Right lobe of liver (tissue), 6 donors: Measurements from ENCODE around the gene MEIG1. TPM values are rescaled to one million over a fixed set of nuclear protein-coding genes. Genes with fewer than 3 reads are reported as not detected.
A peak's percentile ranks its signal among the peaks of the same experiment; 100 is the strongest.
"Not testable (repeated sequence)": the region's sequence is repeated elsewhere in the genome, so short reads cannot be mapped to it uniquely, and the experiment has no call there.

ENCODE experiments used
- ATAC-seq, 4 donors: fragments of 200-7000 bp; cut with Tn5 transposase; one replicate each; pipeline ENCODE4 v1.9.1; 2020; ENCODE audit warnings: mild to moderate bottlenecking in 4 of 4, moderate library complexity in 4 of 4
- DNase-seq, 3 donors: peaks; one replicate each; pipeline ENCODE4 v3.0.0-alpha.2; 2020
- H3K27ac ChIP-seq, 3 donors: fragments of 200-600 bp; one replicate each; pipeline ENCODE4 v1.8.0; 2022
- H3K27me3 ChIP-seq, 2 donors: fragments of 200-600 bp; one replicate each; pipeline ENCODE4 v1.8.0; 2022
- H3K36me3 ChIP-seq, 4 donors: fragments of 200-600 bp; sonication (generic) in 1 of 4; one replicate each; pipeline versions ENCODE4 v1.5.1 to v1.8.0; 2017 to 2022; ENCODE audit warnings: control low read depth in 1 of 4
- H3K4me1 ChIP-seq, 4 donors: fragments of 200-600 bp; sonication (generic) in 1 of 4; one replicate each; pipeline versions ENCODE4 v1.5.1 to v1.8.0; 2017 to 2022; ENCODE audit warnings: control low read depth in 1 of 4
- H3K4me3 ChIP-seq, 3 donors: fragments of 200-600 bp; one replicate each; pipeline ENCODE4 v1.8.0; 2022
- H3K9me3 ChIP-seq, 4 donors: fragments of 200-600 bp; sonication (generic) in 1 of 4; one replicate each; pipeline versions ENCODE4 v1.5.1 to v1.8.0; 2017 to 2022; ENCODE audit warnings: control low read depth in 1 of 4
- POLR2A ChIP-seq: fragments of 450-650 bp; IDR thresholded peaks from one replicate; pipeline ENCODE4 v1.6.1; 2017; ENCODE audit warnings: antibody characterized with exemption, mild to moderate bottlenecking
- WGBS: methylation state at CpG from one replicate; pipeline ENCODE4 v1.1.6; 2018; ENCODE audit warnings: low coverage, low lambda C conversion rate; ENCODE audit not compliant: insufficient coverage; ENCODE audit errors: missing lambda C conversion rate; 5-methylcytosine and 5-hydroxymethylcytosine counted together
- intact Hi-C, 2 donors: fragments of 100-400 bp; cut with DNase I; formaldehyde crosslinking; loops; one replicate each; pipeline versions ENCODE4 v1.11.2 to v1.14.1; 2022
- total RNA-seq, 6 experiments: library from RNA; depleted of rRNA in 2 of 6; stranded (reverse); fragments of >200 nt in 2 of 6; fragmentation: NEBNext Ultra II Directional in 3 of 6; extraction: Animal tissue kit (Norgen Biotek cat#: 25700) in 3 of 6; gene quantifications; one replicate each; pipeline versions ENCODE4 v1.1.0 to v1.2.4, GENCODE V29; 2016 to 2023
- TF ChIP-seq, protein P1 (sequence below), 4 donors: fragments of 200-600 bp in 3 of 4; fragments of 450-650 bp in 1 of 4; IDR thresholded peaks; one replicate each; pipeline versions ENCODE4 v1.5.1 to v1.8.0; 2016 to 2022; ENCODE audit warnings: antibody characterized with exemption in 4 of 4, mild to moderate bottlenecking in 2 of 4
- donor health status: DM: no; HTN: yes; CAD: no.
- donor health status: DM: no; HTN: no; CAD: no.
- donor health status: DM: no; HTN: no; CAD: no.
- donor health status: DM: no; HTN: yes; CAD: no.
- donor health status: DM: no; HTN: yes; CAD: no.

Gene MEIG1
- total RNA-seq, 6 experiments from 2014 or later = 0.51 TPM; not detected in 5

DNA sequence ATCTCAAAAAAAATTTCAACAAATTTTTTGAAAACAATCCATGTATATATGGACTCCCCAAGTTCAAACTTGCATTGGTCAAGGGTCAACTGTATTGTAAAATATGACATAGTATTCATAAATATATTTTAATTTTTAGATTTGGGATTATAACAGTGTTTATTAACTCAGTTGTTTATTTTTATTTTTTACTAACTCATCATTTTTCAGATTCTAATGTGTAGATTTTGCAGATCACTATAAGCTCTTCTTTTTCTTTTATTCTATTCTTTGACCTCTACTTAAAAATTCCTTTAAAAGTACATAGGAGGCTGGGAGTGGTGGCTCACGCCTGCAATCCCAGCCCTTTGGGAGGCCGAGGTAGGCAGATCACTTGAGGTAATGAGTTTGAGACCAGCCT, 8.7 kb downstream of the MEIG1 start:
- ATAC-seq = no peak
- intact Hi-C loops = no loop called here
- Histone ChIP-seq H3K4me3 (no peak overlapping the region), H3K4me1 (no peaks in the 10 kb centered on the region), H3K27ac (no peak overlapping the region), H3K9me3 (no peaks in the 10 kb centered on the region), H3K36me3 (no peaks in the 10 kb centered on the region), H3K27me3 (no peaks in the 10 kb centered on the region)
- no peak for DNase-seq
- 84% methylated on average over 2 of the region's 2 CpGs for WGBS
- TF ChIP-seq POLR2A = no peak
- TF ChIP-seq, protein P1, sequence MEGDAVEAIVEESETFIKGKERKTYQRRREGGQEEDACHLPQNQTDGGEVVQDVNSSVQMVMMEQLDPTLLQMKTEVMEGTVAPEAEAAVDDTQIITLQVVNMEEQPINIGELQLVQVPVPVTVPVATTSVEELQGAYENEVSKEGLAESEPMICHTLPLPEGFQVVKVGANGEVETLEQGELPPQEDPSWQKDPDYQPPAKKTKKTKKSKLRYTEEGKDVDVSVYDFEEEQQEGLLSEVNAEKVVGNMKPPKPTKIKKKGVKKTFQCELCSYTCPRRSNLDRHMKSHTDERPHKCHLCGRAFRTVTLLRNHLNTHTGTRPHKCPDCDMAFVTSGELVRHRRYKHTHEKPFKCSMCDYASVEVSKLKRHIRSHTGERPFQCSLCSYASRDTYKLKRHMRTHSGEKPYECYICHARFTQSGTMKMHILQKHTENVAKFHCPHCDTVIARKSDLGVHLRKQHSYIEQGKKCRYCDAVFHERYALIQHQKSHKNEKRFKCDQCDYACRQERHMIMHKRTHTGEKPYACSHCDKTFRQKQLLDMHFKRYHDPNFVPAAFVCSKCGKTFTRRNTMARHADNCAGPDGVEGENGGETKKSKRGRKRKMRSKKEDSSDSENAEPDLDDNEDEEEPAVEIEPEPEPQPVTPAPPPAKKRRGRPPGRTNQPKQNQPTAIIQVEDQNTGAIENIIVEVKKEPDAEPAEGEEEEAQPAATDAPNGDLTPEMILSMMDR (IDR thresholded peaks at IDR 0.05) = no peak

DNA sequence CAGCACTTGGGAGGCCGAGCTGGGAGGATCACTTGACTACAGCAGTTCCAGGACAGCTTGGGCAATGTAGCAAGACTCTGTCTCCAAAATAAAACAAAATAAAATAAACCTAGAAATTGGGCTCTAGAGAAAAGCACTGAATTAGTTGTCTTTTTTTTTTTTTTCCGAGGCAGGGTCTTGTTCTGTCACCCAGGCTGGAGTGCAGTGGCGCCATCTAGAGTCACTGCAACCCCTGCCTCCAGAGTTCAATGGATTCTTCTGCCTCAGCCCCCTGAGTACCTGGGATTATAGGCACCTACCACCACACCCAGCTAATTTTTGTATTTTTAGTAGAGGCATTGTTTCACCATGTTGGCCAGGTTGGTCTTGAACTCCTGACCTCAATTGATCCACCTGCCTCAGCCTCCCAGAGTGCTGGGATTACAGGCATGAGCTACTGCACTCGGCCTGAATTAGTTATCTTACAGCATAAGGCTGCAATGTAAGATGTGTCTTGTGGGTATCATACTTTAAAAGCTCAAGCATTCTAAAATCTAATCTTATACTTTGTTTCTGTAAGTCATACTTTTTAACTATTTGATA, 12.8 kb downstream of the MEIG1 start:
- no peak for DNase-seq
- WGBS = 51% methylated on average over 4 of the region's 4 CpGs
- no peaks in the 10 kb centered on the region for H3K9me3 ChIP-seq
- no peaks in the 10 kb centered on the region for H3K4me1 ChIP-seq
- H3K27me3 ChIP-seq = no peaks in the 10 kb centered on the region
- intact Hi-C loops = no loop called here
- no peaks in the 10 kb centered on the region for H3K36me3 ChIP-seq
- H3K4me3 ChIP-seq = no peak overlapping the region
- ATAC-seq = peak in 2 of 4 donors; percentile 41 to 62
- no peak overlapping the region for H3K27ac ChIP-seq
- TF ChIP-seq POLR2A = no peak
- TF ChIP-seq, protein P1 (IDR thresholded peaks at IDR 0.05) = peak; percentile 29 to 57 (median 50)

DNA sequence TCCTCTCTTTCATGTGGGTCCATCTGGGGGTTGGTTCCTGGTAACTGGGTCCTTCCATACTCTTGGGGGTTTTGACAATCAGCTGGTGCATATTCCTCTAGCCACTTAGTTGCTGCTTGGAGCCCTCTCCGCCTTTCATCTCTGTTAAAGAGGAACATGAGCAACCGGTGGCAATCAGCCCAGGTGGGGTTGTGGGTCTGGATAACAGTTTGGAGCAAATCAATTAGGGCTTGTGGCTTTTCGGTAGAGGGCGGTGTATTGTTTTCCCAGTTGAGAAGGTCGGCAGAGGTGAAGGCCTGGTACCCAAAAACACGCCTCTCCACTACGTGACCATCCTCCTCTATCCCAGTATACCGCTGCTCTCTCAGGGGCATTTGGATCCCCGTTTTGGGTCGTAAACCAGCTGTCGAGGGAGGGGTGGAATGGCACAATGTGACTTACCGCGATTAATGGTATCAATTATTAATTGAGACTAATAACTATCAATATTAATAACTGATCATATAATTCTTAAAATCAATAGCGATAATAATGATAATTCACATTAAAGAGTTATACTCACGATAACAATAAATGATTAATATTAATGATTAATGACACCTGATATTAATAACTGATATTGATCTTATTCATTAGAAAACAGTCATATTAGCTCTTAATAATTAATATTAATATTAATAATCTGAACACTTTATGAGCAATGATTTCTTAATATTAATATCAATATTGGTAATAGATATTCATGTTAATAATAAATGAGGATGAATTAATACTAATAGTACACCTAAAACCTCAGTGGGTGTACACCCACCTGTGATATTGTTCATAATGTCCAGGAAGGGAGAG, 15.2 kb downstream of the MEIG1 start:
- DNase-seq, H3K36me3 ChIP-seq, intact Hi-C loops, H3K4me3 ChIP-seq, H3K9me3 ChIP-seq, H3K27me3 ChIP-seq, ATAC-seq, H3K4me1 ChIP-seq, H3K27ac ChIP-seq: not testable (repeated sequence)
- WGBS = 49% methylated on average over 13 of the region's 15 CpGs

DNA sequence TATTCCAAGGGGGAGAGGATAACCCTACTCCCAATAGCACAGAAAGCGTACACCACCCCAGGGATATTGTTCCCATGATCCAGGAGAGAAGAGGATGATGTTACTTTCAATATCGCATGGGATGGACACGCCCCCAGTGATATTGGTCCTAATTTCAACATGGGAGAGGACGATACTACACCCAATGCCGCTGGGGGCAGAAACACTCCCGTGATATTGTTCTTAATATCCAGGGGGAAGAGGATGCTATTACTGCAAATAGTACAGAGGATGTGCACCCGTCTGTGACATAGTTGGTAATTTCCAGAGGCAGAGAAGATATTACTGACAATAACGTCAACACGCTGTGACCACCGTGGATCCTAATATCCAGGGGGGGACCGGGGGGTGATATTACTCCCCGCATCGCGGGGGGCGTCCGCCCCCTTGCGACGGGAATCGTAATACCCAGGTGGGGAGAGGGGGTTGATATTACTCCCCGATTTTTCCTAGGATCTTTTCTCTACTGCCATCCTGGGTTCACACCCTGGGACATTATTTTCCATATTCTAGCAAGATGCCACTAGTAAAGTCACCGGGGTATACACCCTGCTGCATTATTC, 16.6 kb downstream of the MEIG1 start:
- WGBS = 21% methylated on average over 12 of the region's 21 CpGs
- DNase-seq = no peak
- H3K4me3 ChIP-seq = no peak overlapping the region
- no peak overlapping the region for H3K27ac ChIP-seq
- no peak for ATAC-seq
- no peaks in the 10 kb centered on the region for H3K27me3 ChIP-seq
- TF ChIP-seq, protein P1 (IDR thresholded peaks at IDR 0.05) = peak in 1 of 4 donors; percentile 5
- no peak for TF ChIP-seq POLR2A
- H3K4me1 ChIP-seq = no peaks in the 10 kb centered on the region
- H3K36me3 ChIP-seq = no peaks in the 10 kb centered on the region
- H3K9me3 ChIP-seq = no peaks in the 10 kb centered on the region
- intact Hi-C loops = no loop called here

DNA sequence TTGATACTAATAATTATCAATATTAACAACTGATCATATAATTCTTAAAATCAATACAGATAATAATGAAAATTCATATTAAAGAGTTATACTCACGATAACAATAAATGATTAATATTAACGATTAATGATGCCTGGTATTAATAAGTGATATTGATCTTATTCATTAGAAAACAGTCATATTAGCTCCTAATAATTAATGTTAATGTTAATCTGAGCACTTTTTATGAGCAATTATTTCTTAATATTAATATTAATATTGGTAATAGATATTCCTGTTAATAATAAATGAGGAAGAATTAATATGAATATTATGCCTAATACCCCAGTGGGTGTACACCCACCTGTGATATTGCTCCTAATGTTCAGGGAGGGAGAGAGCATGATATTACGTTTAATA, 23.6 kb downstream of the MEIG1 start:
- no peaks in the 10 kb centered on the region for H3K27me3 ChIP-seq
- H3K4me1 ChIP-seq = no peaks in the 10 kb centered on the region
- H3K4me3 ChIP-seq = no peak overlapping the region
- H3K36me3 ChIP-seq = no peaks in the 10 kb centered on the region
- intact Hi-C loops = no loop called here
- TF ChIP-seq POLR2A = no peak
- TF ChIP-seq, protein P1 (IDR thresholded peaks at IDR 0.05) = no peak
- H3K9me3 ChIP-seq = no peaks in the 10 kb centered on the region
- no peak for ATAC-seq
- H3K27ac ChIP-seq = no peak overlapping the region
- no peak for DNase-seq
- WGBS = 72% methylated on average over 3 of the region's 3 CpGs

DNA sequence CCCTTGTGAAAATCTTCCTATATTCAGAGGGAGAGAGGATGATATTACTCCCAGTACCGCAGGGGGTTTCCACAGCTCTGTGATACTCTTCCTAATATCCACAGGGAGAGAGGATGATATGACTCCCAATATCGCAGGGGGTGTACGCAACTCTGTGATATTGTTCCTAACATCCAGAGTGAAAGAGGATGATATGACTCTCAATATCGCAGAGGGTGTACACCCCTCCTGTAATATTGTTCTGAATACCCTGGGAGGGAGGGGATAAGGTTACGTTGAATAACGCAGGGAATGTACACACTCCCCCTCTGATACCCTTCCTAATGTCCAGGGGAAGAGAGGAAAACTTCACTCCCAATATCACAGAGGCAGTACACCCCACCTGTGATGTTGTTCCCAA, 30.4 kb downstream of the MEIG1 start:
- DNase-seq, H3K4me3 ChIP-seq, H3K4me1 ChIP-seq, intact Hi-C loops, ATAC-seq, H3K27ac ChIP-seq, H3K36me3 ChIP-seq, H3K9me3 ChIP-seq, H3K27me3 ChIP-seq: not testable (repeated sequence)
- WGBS = 92% methylated on average over 4 of the region's 6 CpGs
